Cardiac muscle cell (in vitro differentiated cells and primary cell): ENCODE data around the gene OXER1. TPM values are rescaled to one million over a fixed set of nuclear protein-coding genes. Genes with fewer than 3 reads are reported as not detected.

Source experiments
- DNase-seq, 2 donors: peaks; one replicate each; pipeline versions ENCODE4 v3.0.0 to v3.0.0-alpha.2; 2010 to 2017; ENCODE audit warnings: low read depth in 1 of 2, low spot score in 1 of 2
- H3K27ac ChIP-seq: fragments of 200-600 bp; sonication (generic); 2 replicates; pipeline ENCODE4 v1.5.1; 2016
- H3K27me3 ChIP-seq: fragments of 200-600 bp; sonication (generic); 2 replicates; pipeline ENCODE4 v1.6.0; 2016; ENCODE audit warnings: control low read depth
- H3K36me3 ChIP-seq: fragments of 200-600 bp; sonication (generic); 2 replicates; pipeline ENCODE4 v1.5.1; 2016; ENCODE audit warnings: control low read depth
- H3K4me1 ChIP-seq: fragments of 200-600 bp; sonication (generic); 2 replicates; pipeline ENCODE4 v1.8.1; 2017; ENCODE audit warnings: low read depth, mild to moderate bottlenecking, mixed run types
- H3K4me3 ChIP-seq: fragments of 200-600 bp; sonication (generic); 2 replicates; pipeline ENCODE4 v1.5.1; 2016; ENCODE audit warnings: mild to moderate bottlenecking
- H3K9me3 ChIP-seq: fragments of 200-600 bp; sonication (generic); 2 replicates; pipeline ENCODE4 v1.5.1; 2017; ENCODE audit warnings: low read depth, mild to moderate bottlenecking, control low read depth
- CTCF ChIP-seq: IDR thresholded peaks from 2 replicates; pipeline ENCODE4 v1.5.1; 2012; ENCODE audit warnings: low read depth, mild to moderate bottlenecking, low read length
- polyA plus RNA-seq: library from polyadenylated mRNA; unstranded; fragments of >200 nt; fragmentation: Nextera tagmentation; extraction: Ambion mirVana; gene quantifications from 2 replicates; pipeline ENCODE4 v1.2.1, GENCODE V29; 2016
- total RNA-seq: library from RNA; depleted of rRNA; stranded (reverse); fragments of >200 nt; gene quantifications from 2 replicates; pipeline ENCODE4 v1.2.3, GENCODE V29; 2016

The OXER1 gene
- total and polyA plus RNA-seq, 2 experiments from 2014 or later: 0.15 to 0.48 TPM

GRCh38 chr2:42726680-42727079, 37.3 kb downstream of the OXER1 start:
- no peak for DNase-seq

GRCh38 chr2:42725657-42726056, 38.3 kb downstream of the OXER1 start:
- H3K4me1 ChIP-seq: peaks cover 14% of the 10 kb centered on the region
- H3K27me3 ChIP-seq: no peaks in the 10 kb centered on the region
- H3K4me3 ChIP-seq: no peak overlapping the region
- H3K27ac ChIP-seq: no peak overlapping the region
- no peaks in the 10 kb centered on the region for H3K36me3 ChIP-seq
- no peaks in the 10 kb centered on the region for H3K9me3 ChIP-seq
- DNase-seq: no peak
- no peak for TF ChIP-seq CTCF

More at GRCh38 chr2:42726680-42727079, 37.3 kb downstream of the OXER1 start:
- peaks cover 14% of the 10 kb centered on the region for H3K4me1 ChIP-seq
- H3K36me3 ChIP-seq: no peaks in the 10 kb centered on the region
- no peaks in the 10 kb centered on the region for H3K27me3 ChIP-seq
- TF ChIP-seq CTCF: no peak
- H3K9me3 ChIP-seq: no peaks in the 10 kb centered on the region
- H3K27ac ChIP-seq: no peak overlapping the region
- no peak overlapping the region for H3K4me3 ChIP-seq

- no peaks in the 10 kb centered on the region for H3K9me3 ChIP-seq
- TF ChIP-seq CTCF: no peak
- no peaks in the 10 kb centered on the region for H3K27me3 ChIP-seq
- peaks cover 14% of the 10 kb centered on the region for H3K4me1 ChIP-seq
- H3K36me3 ChIP-seq: no peaks in the 10 kb centered on the region
- no peak overlapping the region for H3K27ac ChIP-seq
- no peak overlapping the region for H3K4me3 ChIP-seq
- no peak for DNase-seq
Observed at GRCh38 chr2:42724886-42725285, 39.0 kb downstream of the OXER1 start.

GRCh38 chr2:42723465-42723864, 40.5 kb downstream of the OXER1 start:
- no peaks in the 10 kb centered on the region for H3K9me3 ChIP-seq
- no peaks in the 10 kb centered on the region for H3K36me3 ChIP-seq
- no peak overlapping the region for H3K27ac ChIP-seq
- no peak overlapping the region for H3K4me3 ChIP-seq
- no peaks in the 10 kb centered on the region for H3K27me3 ChIP-seq
- TF ChIP-seq CTCF: no peak
- DNase-seq: no peak
- H3K4me1 ChIP-seq: peaks cover 14% of the 10 kb centered on the region

- no peaks in the 10 kb centered on the region for H3K9me3 ChIP-seq
- H3K27ac ChIP-seq: peak overlapping the region; percentile 68
- peaks cover 14% of the 10 kb centered on the region for H3K4me1 ChIP-seq
- no peaks in the 10 kb centered on the region for H3K36me3 ChIP-seq
- H3K4me3 ChIP-seq: no peak overlapping the region
- no peaks in the 10 kb centered on the region for H3K27me3 ChIP-seq
- TF ChIP-seq CTCF: no peak
- peak; percentile 66 to 95 for DNase-seq
Observed at GRCh38 chr2:42722320-42723190, 41.4 kb downstream of the OXER1 start.
